ENCODE data around the gene MAPKAP1.

The MAPKAP1 gene

GRCh38 chr9:125439434-125440272, 267.4 kb downstream of the MAPKAP1 start:
- no peaks in the 10 kb centered on the region for H4K20me1 ChIP-seq (ENCODE audit: control insufficient read depth, insufficient read depth, low read depth, low read length)
- no peaks in the 10 kb centered on the region for H3K9me3 ChIP-seq (ENCODE audit: control insufficient read depth, insufficient read depth, low read length)
- no peak overlapping the region for H3K4me2 ChIP-seq (ENCODE audit: low read length)
- no peak overlapping the region for H3K4me3 ChIP-seq (ENCODE audit: low read length)
- no peaks in the 10 kb centered on the region for H3K4me1 ChIP-seq (ENCODE audit: control insufficient read depth, low read length)
- no peaks in the 10 kb centered on the region for H3K9me2 ChIP-seq (replicated peaks; ENCODE audit: control insufficient read depth, low read length)
- H3K27ac ChIP-seq (ENCODE audit: low read depth, low read length), result no peak overlapping the region
- H3K36me3 ChIP-seq (ENCODE audit: control insufficient read depth, low read length), result peaks cover 3% of the 10 kb centered on the region; the same call in 1 of the 2 replicates
- no peak for TF ChIP-seq EZH2phosphoT487 (IDR thresholded peaks at IDR 0.05; ENCODE audit: borderline replicate concordance, low read length)
- no peak for TF ChIP-seq CTCF (IDR thresholded peaks at IDR 0.05; ENCODE audit: low read depth, low read length, poor library complexity, severe bottlenecking)
- no peaks in the 10 kb centered on the region for H3K79me2 ChIP-seq (ENCODE audit: control insufficient read depth, low read length)
- H3K27me3 ChIP-seq (ENCODE audit: control insufficient read depth, low read length), result no peaks in the 10 kb centered on the region
- no peaks in the 10 kb centered on the region for H3F3A ChIP-seq (ENCODE audit: control insufficient read depth, insufficient read depth)

- Histone ChIP-seq H3K9me3 (ENCODE audit: control insufficient read depth, insufficient read depth, low read length) (no peaks in the 10 kb centered on the region), H3K79me2 (ENCODE audit: control insufficient read depth, low read length) (no peaks in the 10 kb centered on the region), H3K27ac (ENCODE audit: low read depth, low read length) (no peak overlapping the region), H4K20me1 (ENCODE audit: control insufficient read depth, insufficient read depth, low read depth, low read length) (no peaks in the 10 kb centered on the region), H3K27me3 (ENCODE audit: control insufficient read depth, low read length) (no peaks in the 10 kb centered on the region), H3K4me1 (ENCODE audit: control insufficient read depth, low read length) (no peaks in the 10 kb centered on the region), H3K9me2 (replicated peaks; ENCODE audit: control insufficient read depth, low read length) (no peaks in the 10 kb centered on the region), H3K4me2 (ENCODE audit: low read length) (no peak overlapping the region), H3K4me3 (ENCODE audit: low read length) (no peak overlapping the region), H3F3A (ENCODE audit: control insufficient read depth, insufficient read depth) (no peaks in the 10 kb centered on the region), H3K36me3 (ENCODE audit: control insufficient read depth, low read length) (no peaks in the 10 kb centered on the region; the same call in 1 of the 2 replicates)
- no peak for TF ChIP-seq CTCF (IDR thresholded peaks at IDR 0.05; ENCODE audit: low read depth, low read length, poor library complexity, severe bottlenecking)
- TF ChIP-seq EZH2phosphoT487 (IDR thresholded peaks at IDR 0.05; ENCODE audit: borderline replicate concordance, low read length), result no peak
Measured at GRCh38 chr9:125438506-125439433, 268.2 kb downstream of the MAPKAP1 start.

DNA sequence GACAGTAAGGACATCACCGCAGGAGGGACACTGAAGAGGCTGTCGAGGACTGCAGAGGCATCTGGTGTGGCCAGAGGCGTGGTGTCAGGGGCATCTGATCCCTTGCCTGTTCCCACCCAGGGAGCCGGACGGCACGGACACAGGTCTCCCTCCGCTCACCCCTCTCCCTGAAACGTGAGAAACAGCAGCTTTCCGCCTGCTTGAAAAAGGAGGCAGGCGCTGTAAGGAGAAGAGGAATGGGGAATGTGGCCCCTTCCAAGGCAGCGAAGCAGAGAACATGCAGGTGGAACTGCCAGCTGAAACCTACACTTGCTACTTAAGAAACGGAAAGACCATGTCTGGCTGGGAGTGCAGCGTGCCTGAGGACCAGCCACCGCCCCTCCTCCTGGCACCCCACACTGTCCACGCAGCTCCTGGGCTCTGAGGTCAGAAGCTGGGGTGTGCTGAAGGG, 269.2 kb downstream of the MAPKAP1 start:
- H3K9me3 ChIP-seq (ENCODE audit: control insufficient read depth, insufficient read depth, low read length), result no peaks in the 10 kb centered on the region
- no peak overlapping the region for H3K4me3 ChIP-seq (ENCODE audit: low read length)
- H3K36me3 ChIP-seq (ENCODE audit: control insufficient read depth, low read length), result no peaks in the 10 kb centered on the region; the same call in 1 of the 2 replicates
- H3K4me1 ChIP-seq (ENCODE audit: control insufficient read depth, low read length), result no peaks in the 10 kb centered on the region
- H3K9me2 ChIP-seq (replicated peaks; ENCODE audit: control insufficient read depth, low read length), result no peaks in the 10 kb centered on the region
- no peak overlapping the region for H3K27ac ChIP-seq (ENCODE audit: low read depth, low read length)
- no peak overlapping the region for H3K4me2 ChIP-seq (ENCODE audit: low read length)
- H3K27me3 ChIP-seq (ENCODE audit: control insufficient read depth, low read length), result no peaks in the 10 kb centered on the region
- no peak for TF ChIP-seq CTCF (IDR thresholded peaks at IDR 0.05; ENCODE audit: low read depth, low read length, poor library complexity, severe bottlenecking)
- TF ChIP-seq EZH2phosphoT487 (IDR thresholded peaks at IDR 0.05; ENCODE audit: borderline replicate concordance, low read length), result no peak
- H3F3A ChIP-seq (ENCODE audit: control insufficient read depth, insufficient read depth), result no peaks in the 10 kb centered on the region
- no peaks in the 10 kb centered on the region for H4K20me1 ChIP-seq (ENCODE audit: control insufficient read depth, insufficient read depth, low read depth, low read length)
- no peaks in the 10 kb centered on the region for H3K79me2 ChIP-seq (ENCODE audit: control insufficient read depth, low read length)
